Ishikawa (cell line): ENCODE results near the gene ONECUT3.

Experiments used
- CEBPB ChIP-seq: IDR thresholded peaks from 2 replicates; pipeline ENCODE4 v1.6.1; 2012
- CREB1 ChIP-seq: IDR thresholded peaks from 2 replicates; pipeline ENCODE4 v1.6.1; 2012; ENCODE audit warnings: low read depth
- EGR1 ChIP-seq: IDR thresholded peaks from 2 replicates; pipeline ENCODE4 v1.6.1; 2012
- EP300 ChIP-seq: IDR thresholded peaks from 2 replicates; pipeline ENCODE4 v1.6.1; 2012; ENCODE audit warnings: borderline replicate concordance
- FOXM1 ChIP-seq: IDR thresholded peaks from 2 replicates; pipeline ENCODE4 v1.6.1; 2012; ENCODE audit warnings: low read depth, borderline replicate concordance
- MAX ChIP-seq: IDR thresholded peaks from 2 replicates; pipeline ENCODE4 v1.6.1; 2012
- NFIC ChIP-seq: IDR thresholded peaks from 2 replicates; pipeline ENCODE4 v1.6.1; 2012
- RAD21 ChIP-seq: IDR thresholded peaks from 2 replicates; pipeline ENCODE4 v1.6.1; 2012; ENCODE audit warnings: low read depth
- REST ChIP-seq: IDR thresholded peaks from 2 replicates; pipeline ENCODE4 v1.6.1; 2012; ENCODE audit warnings: low read depth, mild to moderate bottlenecking
- TAF1 ChIP-seq: IDR thresholded peaks from 2 replicates; pipeline ENCODE4 v1.6.1; 2012; ENCODE audit warnings: low read depth, mild to moderate bottlenecking
- TCF12 ChIP-seq: IDR thresholded peaks from 2 replicates; pipeline ENCODE4 v1.6.1; 2012; ENCODE audit warnings: low read depth
- TEAD4 ChIP-seq: IDR thresholded peaks from 2 replicates; pipeline ENCODE4 v1.6.1; 2012
- USF1 ChIP-seq: IDR thresholded peaks from 2 replicates; pipeline ENCODE4 v1.6.1; 2012
- YY1 ChIP-seq: IDR thresholded peaks from 2 replicates; pipeline ENCODE4 v1.6.1; 2012; ENCODE audit warnings: low read depth
- ZBTB7A ChIP-seq: IDR thresholded peaks from 2 replicates; pipeline ENCODE4 v1.6.1; 2012; ENCODE audit warnings: low read depth

ONECUT3 gene

GRCh38 chr19:1786668-1787067 lies 33.4 kb downstream of the ONECUT3 start:
- TF ChIP-seq EP300 (no peak), TEAD4 (no peak), MAX (no peak), CEBPB (no peak), CREB1 (no peak), TAF1 (no peak), ZBTB7A (no peak), USF1 (no peak), REST (no peak), YY1 (no peak)

GRCh38 chr19:1787116-1787515 lies 33.8 kb downstream of the ONECUT3 start:
- TF ChIP-seq EP300 = no peak
- TF ChIP-seq RAD21 = no peak
- TF ChIP-seq CEBPB = no peak
- no peak for TF ChIP-seq EGR1
- no peak for TF ChIP-seq REST
- TF ChIP-seq NFIC = no peak
- TF ChIP-seq FOXM1 = no peak
- no peak for TF ChIP-seq CREB1
- TF ChIP-seq YY1 = no peak
- TF ChIP-seq TAF1 = no peak
- no peak for TF ChIP-seq TCF12
- TF ChIP-seq ZBTB7A = no peak

- TF ChIP-seq MAX (peak; percentile 29; the same call in 1 of the 2 replicates), TEAD4 (no peak)
These were observed 36.1 kb downstream of the ONECUT3 start for GRCh38 chr19:1789261-1790041.

GRCh38 chr19:1790054-1790792 lies 36.9 kb downstream of the ONECUT3 start:
- TF ChIP-seq CREB1 (no peak), FOXM1 (no peak), ZBTB7A (no peak), RAD21 (no peak), EP300 (no peak), TEAD4 (no peak), TAF1 (no peak), MAX (no peak), REST (no peak), CEBPB (no peak), YY1 (no peak), EGR1 (no peak), NFIC (no peak), USF1 (no peak), TCF12 (no peak)
